ENCODE data around the gene CHEK1.

DNA sequence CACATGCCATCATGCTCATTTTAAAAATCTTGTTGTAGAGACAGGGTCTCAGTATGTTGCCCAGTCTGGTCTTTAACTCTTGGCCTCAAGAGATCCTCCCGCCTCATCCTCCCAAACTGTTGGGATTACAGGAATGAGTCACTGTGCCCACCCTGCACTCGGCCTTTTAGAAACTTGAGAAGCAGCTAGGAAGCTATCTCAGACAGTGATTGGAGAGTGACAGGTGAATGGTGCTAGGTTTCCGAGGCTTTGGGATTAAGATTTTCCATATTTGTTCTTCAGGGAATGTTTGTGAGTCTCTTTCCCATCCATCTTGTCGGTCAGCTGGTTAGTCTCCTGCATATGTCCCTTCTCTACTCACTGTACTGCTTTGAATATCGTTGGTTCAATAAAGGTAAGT, 45.2 kb upstream of the CHEK1 start:
- TF ChIP-seq, protein P1, sequence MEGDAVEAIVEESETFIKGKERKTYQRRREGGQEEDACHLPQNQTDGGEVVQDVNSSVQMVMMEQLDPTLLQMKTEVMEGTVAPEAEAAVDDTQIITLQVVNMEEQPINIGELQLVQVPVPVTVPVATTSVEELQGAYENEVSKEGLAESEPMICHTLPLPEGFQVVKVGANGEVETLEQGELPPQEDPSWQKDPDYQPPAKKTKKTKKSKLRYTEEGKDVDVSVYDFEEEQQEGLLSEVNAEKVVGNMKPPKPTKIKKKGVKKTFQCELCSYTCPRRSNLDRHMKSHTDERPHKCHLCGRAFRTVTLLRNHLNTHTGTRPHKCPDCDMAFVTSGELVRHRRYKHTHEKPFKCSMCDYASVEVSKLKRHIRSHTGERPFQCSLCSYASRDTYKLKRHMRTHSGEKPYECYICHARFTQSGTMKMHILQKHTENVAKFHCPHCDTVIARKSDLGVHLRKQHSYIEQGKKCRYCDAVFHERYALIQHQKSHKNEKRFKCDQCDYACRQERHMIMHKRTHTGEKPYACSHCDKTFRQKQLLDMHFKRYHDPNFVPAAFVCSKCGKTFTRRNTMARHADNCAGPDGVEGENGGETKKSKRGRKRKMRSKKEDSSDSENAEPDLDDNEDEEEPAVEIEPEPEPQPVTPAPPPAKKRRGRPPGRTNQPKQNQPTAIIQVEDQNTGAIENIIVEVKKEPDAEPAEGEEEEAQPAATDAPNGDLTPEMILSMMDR (IDR thresholded peaks at IDR 0.05), result no peak
- no peak for TF ChIP-seq POLR2A (IDR thresholded peaks at IDR 0.05)

Data from right lobe of liver (tissue), 4 donors.